H1 (cell line): ENCODE measurements around the gene AGAP1. TPM values are rescaled to one million over a fixed set of nuclear protein-coding genes. Genes with fewer than 3 reads are reported as not detected.

Source experiments
- CTCF ChIA-PET: fragments of 300-600 bp; sonication (Branson Sonifier 250); formaldehyde crosslinking; loops from one replicate; lab custom pipeline; 2021; ENCODE audit not compliant: partially characterized antibody; lab: Charles Lee
- POLR2A ChIA-PET: fragments of 300-600 bp; sonication (Branson Sonifier 250); formaldehyde crosslinking; loops from one replicate; lab custom pipeline; 2021; ENCODE audit warnings: inconsistent platforms; ENCODE audit not compliant: partially characterized antibody; lab: Charles Lee
- DNase-seq, 2 experiments: peaks; one replicate each; pipeline versions ENCODE4 v3.0.0 to v3.0.0-alpha.2; 2010 to 2022; ENCODE audit warnings: low spot score in 2 of 2, low read depth in 1 of 2, mixed read lengths in 1 of 2
- FAIRE-seq: peaks from 2 replicates; lab custom pipeline; 2011; peaks lifted over from hg19 to GRCh38; lab: Jason Lieb, UNC
- H2AFZ ChIP-seq: 2 replicates; pipeline ENCODE4 v1.8.1; 2012; ENCODE audit warnings: low read length, inconsistent platforms
- H2AK5ac ChIP-seq: 2 replicates; pipeline ENCODE4 v1.6.1; 2013; ENCODE audit warnings: low read depth, low read length
- H2BK120ac ChIP-seq: replicated peaks from 2 replicates; pipeline ENCODE3; 2013; ENCODE audit warnings: low read depth, low read length, inconsistent platforms
- H2BK12ac ChIP-seq: 2 replicates; pipeline ENCODE4 v1.6.1; 2013; ENCODE audit warnings: low read depth, low read length
- H2BK15ac ChIP-seq: 2 replicates; pipeline ENCODE4 v1.6.1; 2013; ENCODE audit warnings: low read length
- H2BK20ac ChIP-seq: 2 replicates; pipeline ENCODE4 v1.6.1; 2013; ENCODE audit warnings: low read length
- H2BK5ac ChIP-seq: 2 replicates; pipeline ENCODE4 v1.6.1; 2013; ENCODE audit warnings: low read depth, low read length
- H3K14ac ChIP-seq: 2 replicates; pipeline ENCODE4 v1.6.1; 2013; ENCODE audit warnings: inconsistent platforms; ENCODE audit not compliant: insufficient read length
- H3K18ac ChIP-seq: 2 replicates; pipeline ENCODE4 v1.6.1; 2013; ENCODE audit warnings: low read length; ENCODE audit errors: extremely low read depth
- H3K23ac ChIP-seq: 2 replicates; pipeline ENCODE4 v1.6.1; 2013; ENCODE audit warnings: inconsistent platforms; ENCODE audit not compliant: insufficient read length
- H3K23me2 ChIP-seq: 2 replicates; pipeline ENCODE4 v1.6.1; 2013; ENCODE audit warnings: low read depth, low read length
- H3K27ac ChIP-seq: 2 replicates; pipeline ENCODE4 v1.6.1; 2011; ENCODE audit warnings: low read depth, low read length, inconsistent platforms
- H3K27me3 ChIP-seq, 4 experiments: replicated peaks in 1 of 4; 1 replicate in 1 of 4; 2 replicates in 3 of 4; pipeline versions ENCODE4 v1.6.1 to v1.8.1; 2011 to 2013; ENCODE audit warnings: low read length in 3 of 4, mild to moderate bottlenecking in 3 of 4, inconsistent platforms in 2 of 4, mixed read lengths in 2 of 4, moderate library complexity in 1 of 4; ENCODE audit not compliant: control insufficient read depth in 3 of 4, insufficient read depth in 3 of 4; ENCODE audit errors: extremely low read depth in 1 of 4
- H3K36me3 ChIP-seq, 4 experiments: 2 replicates each; pipeline versions ENCODE4 v1.6.1 to v1.8.1; 2011 to 2013; ENCODE audit warnings: mild to moderate bottlenecking in 4 of 4, low read length in 3 of 4, moderate library complexity in 2 of 4, control low read depth in 1 of 4, inconsistent platforms in 1 of 4; ENCODE audit not compliant: insufficient read depth in 4 of 4, control insufficient read depth in 2 of 4
- H3K4ac ChIP-seq: replicated peaks from 2 replicates; pipeline ENCODE3; 2013; ENCODE audit warnings: low read length, low read depth, mixed read lengths, inconsistent platforms; ENCODE audit not compliant: insufficient read length
- H3K4me1 ChIP-seq, 4 experiments: replicated peaks in 1 of 4; 1 replicate in 1 of 4; 2 replicates in 3 of 4; pipeline versions ENCODE4 v1.6.1 to v1.8.1; 2011 to 2013; ENCODE audit warnings: low read length in 3 of 4, inconsistent platforms in 2 of 4, mixed read lengths in 1 of 4; ENCODE audit not compliant: insufficient read depth in 4 of 4, control insufficient read depth in 3 of 4
- H3K4me2 ChIP-seq, 2 experiments: 2 replicates each; pipeline versions ENCODE4 v1.6.1 to v1.8.1; 2011 to 2013; ENCODE audit warnings: low read depth in 2 of 2, low read length in 2 of 2, control low read depth in 1 of 2, inconsistent platforms in 1 of 2, mild to moderate bottlenecking in 1 of 2; ENCODE audit not compliant: insufficient read depth in 1 of 2
- H3K4me3 ChIP-seq, 4 experiments: fragments of 200-600, 300-600 bp in 1 of 4; sonication (generic), shearing (Covaris generic), sonication (Bioruptor Twin) in 1 of 4; 2 replicates each; pipeline versions ENCODE4 v1.5.1 to v1.8.1; 2011 to 2016; ENCODE audit warnings: low read length in 4 of 4, low read depth in 3 of 4, control low read depth in 2 of 4, inconsistent platforms in 2 of 4, mild to moderate bottlenecking in 2 of 4, mixed read lengths in 1 of 4, moderate library complexity in 1 of 4; ENCODE audit not compliant: insufficient read depth in 2 of 4; ENCODE audit errors: extremely low read depth in 1 of 4
- H3K56ac ChIP-seq: replicated peaks from 2 replicates; pipeline ENCODE3; 2013; ENCODE audit warnings: low read depth, mild to moderate bottlenecking, mixed read lengths, low read length, inconsistent platforms; ENCODE audit not compliant: insufficient read length
- H3K79me1 ChIP-seq: 2 replicates; pipeline ENCODE4 v1.6.1; 2013; ENCODE audit warnings: low read depth, low read length, control low read depth
- H3K79me2 ChIP-seq, 2 experiments: 2 replicates each; pipeline versions ENCODE4 v1.6.1 to v1.8.1; 2012 to 2013; ENCODE audit warnings: low read length in 2 of 2, mild to moderate bottlenecking in 2 of 2, inconsistent platforms in 1 of 2; ENCODE audit not compliant: insufficient read depth in 2 of 2, control insufficient read depth in 1 of 2
- H3K9ac ChIP-seq, 4 experiments: replicated peaks in 1 of 4; 1 replicate in 1 of 4; 2 replicates in 3 of 4; pipeline versions ENCODE4 v1.6.1 to v1.8.1; 2011 to 2013; ENCODE audit warnings: low read depth in 3 of 4, low read length in 3 of 4, control low read depth in 2 of 4, mild to moderate bottlenecking in 2 of 4, moderate library complexity in 2 of 4, inconsistent platforms in 1 of 4; ENCODE audit errors: extremely low read depth in 1 of 4
- H3K9me3 ChIP-seq, 2 experiments: 2 replicates each; pipeline versions ENCODE4 v1.6.1 to v1.8.1; 2012 to 2013; ENCODE audit warnings: mild to moderate bottlenecking in 2 of 2, moderate library complexity in 2 of 2, control low read depth in 1 of 2, inconsistent platforms in 1 of 2, low read depth in 1 of 2, low read length in 1 of 2, mixed read lengths in 1 of 2; ENCODE audit not compliant: insufficient read depth in 2 of 2
- H4K20me1 ChIP-seq, 2 experiments: replicated peaks in 1 of 2; 2 replicates each; pipeline versions ENCODE3 to v1.8.1; 2011 to 2013; ENCODE audit warnings: inconsistent platforms in 2 of 2, low read length in 2 of 2, mild to moderate bottlenecking in 1 of 2; ENCODE audit not compliant: insufficient read depth in 2 of 2, control insufficient read depth in 1 of 2
- H4K5ac ChIP-seq: 2 replicates; pipeline ENCODE4 v1.6.1; 2013; ENCODE audit warnings: low read length, low read depth, mixed read lengths, inconsistent platforms; ENCODE audit not compliant: insufficient read length
- H4K8ac ChIP-seq: 2 replicates; pipeline ENCODE4 v1.8.0; 2013; ENCODE audit warnings: mild to moderate bottlenecking, moderate library complexity, low read length, inconsistent platforms; ENCODE audit not compliant: insufficient read depth; ENCODE audit errors: extremely low read depth
- H4K91ac ChIP-seq: replicated peaks from 2 replicates; pipeline ENCODE3; 2013; ENCODE audit warnings: low read length, mixed read lengths, inconsistent platforms; ENCODE audit not compliant: insufficient read length
- BRCA1 ChIP-seq: IDR thresholded peaks from 2 replicates; pipeline ENCODE4 v1.6.1; 2012; ENCODE audit warnings: low read depth, low read length, improper control_type of control experiment
- EGR1 ChIP-seq: IDR thresholded peaks from 2 replicates; pipeline ENCODE4 v1.6.1; 2011; ENCODE audit warnings: low read depth, low read length, borderline replicate concordance
- GTF2F1 ChIP-seq: IDR thresholded peaks from 2 replicates; pipeline ENCODE4 v1.6.1; 2012; ENCODE audit warnings: low read depth, low read length, improper control_type of control experiment, borderline replicate concordance
- SRF ChIP-seq: IDR thresholded peaks from 2 replicates; pipeline ENCODE4 v1.6.1; 2011; ENCODE audit warnings: mild to moderate bottlenecking, low read depth, low read length, moderate library complexity
- TAF1 ChIP-seq: IDR thresholded peaks from 2 replicates; pipeline ENCODE4 v1.6.1; 2011; ENCODE audit warnings: mild to moderate bottlenecking, low read depth, low read length
- WGBS, 2 experiments: shearing (Covaris generic) in 1 of 2; methylation state at CpG; one replicate each; pipeline versions ENCODE4 v1.1.6 to v1.1.7; 2013 to 2015; ENCODE audit warnings: low lambda C conversion rate in 2 of 2, mixed read lengths in 2 of 2, inconsistent platforms in 1 of 2, low coverage in 1 of 2, missing lambda C conversion rate in 1 of 2; ENCODE audit not compliant: insufficient replicate concordance in 2 of 2, insufficient coverage in 1 of 2, insufficient read length in 1 of 2; ENCODE audit errors: extremely low coverage in 1 of 2, missing lambda C conversion rate in 1 of 2; 5-methylcytosine and 5-hydroxymethylcytosine counted together
- polyA plus RNA-seq, 7 experiments: library from polyadenylated mRNA; depleted of rRNA in 3 of 7; stranded (reverse) in 5 of 7; unstranded in 2 of 7; fragments of >200 nt in 5 of 7; fragments of 200-250 nt in 2 of 7; gene quantifications; 1 replicate in 5 of 7; 2 replicates in 1 of 7; 4 replicates in 1 of 7; pipeline versions ENCODE4 v1.2.1 to v1.2.3, GENCODE V29; 2011 to 2013; ENCODE audit warnings: missing spikeins in 2 of 7, mixed read lengths in 2 of 7
- total RNA-seq: library from RNA; stranded (reverse); fragmentation: NEBNext Ultra II Directional; extraction: Animal tissue kit (Norgen Biotek cat#: 25700); gene quantifications from 2 replicates; pipeline ENCODE4 v1.2.1, GENCODE V29; 2021
- TF ChIP-seq, protein P1 (sequence below): IDR thresholded peaks from 2 replicates; pipeline ENCODE4 v1.6.1; 2012; ENCODE audit warnings: low read length, inconsistent platforms

Gene AGAP1
- total and polyA plus RNA-seq, 2 of the 8 experiments (the other 6 are each of a cell fraction or from before 2014, with no cell fraction given), result 18.1 to 39.4 TPM

DNA sequence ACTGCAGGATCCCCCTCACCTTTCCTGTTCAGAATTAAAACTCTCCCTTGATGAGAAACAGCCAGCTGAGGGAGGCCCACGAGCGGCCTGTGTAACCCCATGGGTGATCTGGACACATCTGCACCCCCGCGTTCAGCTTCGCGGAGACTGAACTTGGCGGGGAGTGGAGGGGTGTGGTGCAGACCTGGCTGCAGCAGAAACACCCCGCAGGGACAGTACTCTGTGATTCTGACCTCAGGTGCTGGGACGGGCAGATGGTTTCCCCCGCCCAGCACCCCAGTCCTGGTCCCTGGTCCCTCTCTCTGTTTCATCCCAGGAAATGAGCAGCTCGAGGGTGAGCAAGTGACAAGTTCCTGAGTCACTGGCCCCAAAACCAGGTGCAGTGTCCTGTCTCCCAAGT is 633.2 kb downstream of the AGAP1 start:
- Histone ChIP-seq H4K91ac (no peak overlapping the region), H2BK20ac (no peak overlapping the region), H4K5ac (no peak overlapping the region), H3K4ac (no peak overlapping the region), H4K20me1 (peaks cover 1 to 6% of the 10 kb centered on the region in 2 experiments), H3K27me3 (no peaks in the 10 kb centered on the region), H4K8ac (0 out of 2 replicates have a peak overlapping the region, but pooled peaks have one; percentile 31), H3K9me3 (no peaks in the 10 kb centered on the region), H2AK5ac (no peak overlapping the region), H3K4me1 (peaks cover 0 to 10% (median 4%) of the 10 kb centered on the region in 4 experiments; a peak in 4 of 7 replicates), H3K9ac (no peak overlapping the region), H3K23me2 (no peaks in the 10 kb centered on the region), H3K23ac (no peak overlapping the region), H3K79me2 (no peaks in the 10 kb centered on the region), H3K18ac (no peak overlapping the region), H3K27ac (no peak overlapping the region), H2BK5ac (no peak overlapping the region), H2BK120ac (no peak overlapping the region), H3K14ac (no peak overlapping the region), H2BK15ac (no peak overlapping the region), H3K4me2 (no peak overlapping the region), H3K36me3 (no peaks in the 10 kb centered on the region; a peak in 1 of 8 replicates), H2BK12ac (no peak overlapping the region), H2AFZ (no peak overlapping the region), H3K4me3 (no peak overlapping the region), H3K56ac (no peak overlapping the region), H3K79me1 (no peaks in the 10 kb centered on the region; the same call in 1 of the 2 replicates)
- FAIRE-seq, result no peak
- POLR2A ChIA-PET, result interaction anchor here (0.6 to 1.5 kb wide), 3 partner anchors 15 to 61 kb away, joined by 3 read pairs; no protein-coding TSS in a partner anchor
- CTCF ChIA-PET, result interaction anchor here (0.7 to 3.0 kb wide), 5 partner anchors 13 to 348 kb away, joined by 3 to 10 read pairs (median 4); no protein-coding TSS in a partner anchor
- TF ChIP-seq, protein P1, sequence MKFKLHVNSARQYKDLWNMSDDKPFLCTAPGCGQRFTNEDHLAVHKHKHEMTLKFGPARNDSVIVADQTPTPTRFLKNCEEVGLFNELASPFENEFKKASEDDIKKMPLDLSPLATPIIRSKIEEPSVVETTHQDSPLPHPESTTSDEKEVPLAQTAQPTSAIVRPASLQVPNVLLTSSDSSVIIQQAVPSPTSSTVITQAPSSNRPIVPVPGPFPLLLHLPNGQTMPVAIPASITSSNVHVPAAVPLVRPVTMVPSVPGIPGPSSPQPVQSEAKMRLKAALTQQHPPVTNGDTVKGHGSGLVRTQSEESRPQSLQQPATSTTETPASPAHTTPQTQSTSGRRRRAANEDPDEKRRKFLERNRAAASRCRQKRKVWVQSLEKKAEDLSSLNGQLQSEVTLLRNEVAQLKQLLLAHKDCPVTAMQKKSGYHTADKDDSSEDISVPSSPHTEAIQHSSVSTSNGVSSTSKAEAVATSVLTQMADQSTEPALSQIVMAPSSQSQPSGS, result no peak
- TF ChIP-seq SRF (no peak), TAF1 (no peak), EGR1 (no peak), BRCA1 (no peak), GTF2F1 (no peak)
- WGBS, 2 experiments, result 89% methylated on average over 11 of the region's 11 CpGs; no CpG with 5 or more reads in 1 of the 2 experiments
- DNase-seq, result no peak
